Neuronal stem cell (in vitro differentiated cells): ENCODE data around the gene PEAR1.

Experiments used
- DNase-seq: peaks from one replicate; pipeline ENCODE4 v3.0.0-alpha.2; 2013; ENCODE audit warnings: low spot score
- H2AFZ ChIP-seq: one replicate; pipeline ENCODE4 v1.6.1; 2013; ENCODE audit warnings: mild to moderate bottlenecking, low read length, inconsistent platforms
- H2AK5ac ChIP-seq: 2 replicates; pipeline ENCODE4 v1.6.1; 2013; ENCODE audit warnings: low read depth, mild to moderate bottlenecking, inconsistent platforms, low read length, moderate library complexity, mixed read lengths
- H2BK120ac ChIP-seq: 2 replicates; pipeline ENCODE4 v1.6.1; 2013; ENCODE audit warnings: low read depth, mild to moderate bottlenecking, inconsistent platforms, low read length, moderate library complexity, mixed read lengths
- H2BK12ac ChIP-seq: one replicate; pipeline ENCODE4 v1.6.1; 2013; ENCODE audit warnings: low read length, inconsistent platforms
- H2BK15ac ChIP-seq: 2 replicates; pipeline ENCODE4 v1.6.1; 2013; ENCODE audit warnings: mild to moderate bottlenecking, low read length, inconsistent platforms, mixed read lengths
- H2BK5ac ChIP-seq: one replicate; pipeline ENCODE4 v1.6.1; 2013; ENCODE audit warnings: inconsistent platforms, mild to moderate bottlenecking, low read length, moderate library complexity
- H3K14ac ChIP-seq: one replicate; pipeline ENCODE4 v1.6.1; 2013; ENCODE audit warnings: low read length, inconsistent platforms
- H3K18ac ChIP-seq: 2 replicates; pipeline ENCODE4 v1.6.1; 2013; ENCODE audit warnings: low read length, inconsistent platforms
- H3K23ac ChIP-seq: 2 replicates; pipeline ENCODE4 v1.6.1; 2013; ENCODE audit warnings: low read depth, mild to moderate bottlenecking, mixed read lengths, low read length, inconsistent platforms; ENCODE audit not compliant: poor library complexity
- H3K27ac ChIP-seq: replicated peaks from 3 replicates; pipeline ENCODE4 v1.5.1; 2013; ENCODE audit warnings: low read length, inconsistent platforms
- H3K27me3 ChIP-seq, 3 experiments: 2 replicates each; pipeline ENCODE4 v1.6.1; 2013; ENCODE audit warnings: low read length in 3 of 3, mild to moderate bottlenecking in 2 of 3, inconsistent platforms in 1 of 3, low read depth in 1 of 3, mixed read lengths in 1 of 3, moderate library complexity in 1 of 3; ENCODE audit not compliant: control insufficient read depth in 3 of 3, insufficient read depth in 3 of 3
- H3K36me3 ChIP-seq, 2 donors: replicated peaks in 1 of 2; 2 replicates each; pipeline ENCODE4 v1.6.1; 2013; ENCODE audit warnings: low read length in 2 of 2; ENCODE audit not compliant: control insufficient read depth in 2 of 2, insufficient read depth in 2 of 2
- H3K4ac ChIP-seq: 2 replicates; pipeline ENCODE4 v1.6.1; 2013; ENCODE audit warnings: inconsistent platforms, mild to moderate bottlenecking, low read length, moderate library complexity
- H3K4me1 ChIP-seq, 2 donors: 1 replicate in 1 of 2; 2 replicates in 1 of 2; pipeline ENCODE4 v1.6.1; 2013; ENCODE audit warnings: low read length in 2 of 2, low read depth in 1 of 2; ENCODE audit not compliant: control insufficient read depth in 2 of 2, insufficient read depth in 1 of 2
- H3K4me2 ChIP-seq: one replicate; pipeline ENCODE4 v1.6.1; 2013; ENCODE audit warnings: mild to moderate bottlenecking, low read length, inconsistent platforms; ENCODE audit not compliant: insufficient read depth, poor library complexity, severe bottlenecking
- H3K4me3 ChIP-seq, 2 donors: 2 replicates each; pipeline ENCODE4 v1.5.1; 2013; ENCODE audit warnings: low read length in 2 of 2, mild to moderate bottlenecking in 2 of 2, inconsistent platforms in 1 of 2, moderate library complexity in 1 of 2
- H3K79me1 ChIP-seq: one replicate; pipeline ENCODE4 v1.6.1; 2013; ENCODE audit warnings: low read depth, mild to moderate bottlenecking, inconsistent platforms, low read length, moderate library complexity
- H3K9ac ChIP-seq: one replicate; pipeline ENCODE4 v1.6.1; 2013; ENCODE audit warnings: mild to moderate bottlenecking, low read depth, low read length, inconsistent platforms; ENCODE audit not compliant: poor library complexity
- H3K9me3 ChIP-seq, 2 donors: replicated peaks in 1 of 2; 2 replicates each; pipeline versions ENCODE3 to v1.6.1; 2013; ENCODE audit warnings: low read length in 2 of 2, mild to moderate bottlenecking in 2 of 2, inconsistent platforms in 1 of 2, low read depth in 1 of 2, mixed read lengths in 1 of 2, moderate library complexity in 1 of 2; ENCODE audit not compliant: control insufficient read depth in 2 of 2, insufficient read depth in 1 of 2
- H4K8ac ChIP-seq: one replicate; pipeline ENCODE4 v1.6.1; 2013; ENCODE audit warnings: low read depth, mild to moderate bottlenecking, inconsistent platforms, low read length, moderate library complexity
- H4K91ac ChIP-seq: one replicate; pipeline ENCODE4 v1.6.1; 2013; ENCODE audit warnings: low read length, low read depth, mild to moderate bottlenecking, inconsistent platforms; ENCODE audit not compliant: poor library complexity
- WGBS, 2 donors: extraction: QIAGEN DNeasy Blood & Tissue Kit; methylation state at CpG; one replicate each; pipeline ENCODE4 v1.1.7; 2013; ENCODE audit warnings: missing lambda C conversion rate in 2 of 2, mixed read lengths in 1 of 2; ENCODE audit not compliant: insufficient read length in 2 of 2, insufficient replicate concordance in 1 of 2; ENCODE audit errors: extremely low coverage in 2 of 2; 5-methylcytosine and 5-hydroxymethylcytosine counted together

Gene PEAR1

GRCh38 chr1:156953571-156953970 is 60.1 kb downstream of the PEAR1 start:
- Histone ChIP-seq H3K9ac (no peak overlapping the region), H2BK12ac (no peak overlapping the region), H2AFZ (no peak overlapping the region), H4K91ac (no peak overlapping the region), H2AK5ac (no peak overlapping the region), H3K79me1 (no peaks in the 10 kb centered on the region), H2BK15ac (no peak overlapping the region), H3K23ac (no peak overlapping the region), H3K9me3 (no peaks in the 10 kb centered on the region), H2BK120ac (no peak overlapping the region), H3K14ac (no peak overlapping the region), H3K27ac (no peak overlapping the region), H4K8ac (no peak overlapping the region), H3K27me3 (no peaks in the 10 kb centered on the region), H2BK5ac (no peak overlapping the region), H3K18ac (no peak overlapping the region), H3K4me3 (no peak overlapping the region), H3K4me2 (no peak overlapping the region), H3K4ac (no peak overlapping the region), H3K4me1 (no peaks in the 10 kb centered on the region), H3K36me3 (peaks cover 24 to 96% of the 10 kb centered on the region in 2 donors)
- no CpG with 5 or more reads among the region's 2 CpGs for WGBS, 2 donors
- no peak for DNase-seq

GRCh38 chr1:156956333-156956732 is 62.8 kb downstream of the PEAR1 start:
- Histone ChIP-seq H3K4me1 (no peaks in the 10 kb centered on the region), H3K79me1 (no peaks in the 10 kb centered on the region), H2BK120ac (no peak overlapping the region), H3K9ac (no peak overlapping the region), H2AFZ (no peak overlapping the region), H3K23ac (no peak overlapping the region), H2BK15ac (no peak overlapping the region), H3K4ac (no peak overlapping the region), H4K8ac (no peak overlapping the region), H3K14ac (no peak overlapping the region), H3K9me3 (no peaks in the 10 kb centered on the region), H2BK12ac (no peak overlapping the region), H3K27ac (no peak overlapping the region), H4K91ac (no peak overlapping the region), H3K4me3 (no peak overlapping the region), H3K36me3 (peaks cover 32 to 95% of the 10 kb centered on the region in 2 donors), H3K27me3 (no peaks in the 10 kb centered on the region), H3K4me2 (no peak overlapping the region), H2AK5ac (no peak overlapping the region), H2BK5ac (no peak overlapping the region), H3K18ac (no peak overlapping the region)
- no CpG with 5 or more reads among the region's 10 CpGs for WGBS, 2 donors
- DNase-seq = no peak

- H3K27ac ChIP-seq = no peak overlapping the region
- H3K27me3 ChIP-seq = no peaks in the 10 kb centered on the region
- H2BK120ac ChIP-seq = no peak overlapping the region
- WGBS, 2 donors = no CpG with 5 or more reads among the region's 3 CpGs
- no peak overlapping the region for H3K18ac ChIP-seq
- H3K79me1 ChIP-seq = no peaks in the 10 kb centered on the region
- no peak overlapping the region for H3K4ac ChIP-seq
- no peak overlapping the region for H3K4me2 ChIP-seq
- no peak overlapping the region for H2AFZ ChIP-seq
- no peak overlapping the region for H3K4me3 ChIP-seq
- peaks cover 31 to 93% of the 10 kb centered on the region in 2 donors for H3K36me3 ChIP-seq
- no peak overlapping the region for H3K9ac ChIP-seq
- H3K9me3 ChIP-seq = no peaks in the 10 kb centered on the region
- no peak for DNase-seq
- H2BK15ac ChIP-seq = no peak overlapping the region
- no peak overlapping the region for H4K91ac ChIP-seq
- H4K8ac ChIP-seq = no peak overlapping the region
- no peak overlapping the region for H3K23ac ChIP-seq
- no peak overlapping the region for H2BK5ac ChIP-seq
- no peaks in the 10 kb centered on the region for H3K4me1 ChIP-seq
- no peak overlapping the region for H2AK5ac ChIP-seq
- H2BK12ac ChIP-seq = no peak overlapping the region
- no peak overlapping the region for H3K14ac ChIP-seq
Measured at GRCh38 chr1:156957634-156958033, 64.1 kb downstream of the PEAR1 start.

GRCh38 chr1:156958247-156958714 is 64.8 kb downstream of the PEAR1 start:
- Histone ChIP-seq H2BK5ac (no peak overlapping the region), H2BK12ac (no peak overlapping the region), H3K4ac (no peak overlapping the region), H3K4me2 (no peak overlapping the region), H2BK120ac (no peak overlapping the region), H3K9ac (no peak overlapping the region), H3K27me3 (no peaks in the 10 kb centered on the region), H4K8ac (no peak overlapping the region), H3K4me3 (no peak overlapping the region), H3K9me3 (no peaks in the 10 kb centered on the region), H3K23ac (no peak overlapping the region), H3K18ac (no peak overlapping the region), H3K27ac (no peak overlapping the region), H3K36me3 (peaks cover 36 to 92% of the 10 kb centered on the region in 2 donors), H3K14ac (no peak overlapping the region), H2AK5ac (no peak overlapping the region), H2BK15ac (no peak overlapping the region), H4K91ac (no peak overlapping the region), H3K79me1 (no peaks in the 10 kb centered on the region), H3K4me1 (no peaks in the 10 kb centered on the region), H2AFZ (no peak overlapping the region)
- WGBS, 2 donors = no CpG with 5 or more reads among the region's 2 CpGs
- no peak for DNase-seq
